HS-27A (cell line): Measurements from ENCODE around the gene CFAP77.

Experiments
- DNase-seq: peaks from one replicate; pipeline ENCODE4 v3.0.0-alpha.2; 2012; ENCODE audit warnings: low read depth, missing footprints

Gene CFAP77

DNA sequence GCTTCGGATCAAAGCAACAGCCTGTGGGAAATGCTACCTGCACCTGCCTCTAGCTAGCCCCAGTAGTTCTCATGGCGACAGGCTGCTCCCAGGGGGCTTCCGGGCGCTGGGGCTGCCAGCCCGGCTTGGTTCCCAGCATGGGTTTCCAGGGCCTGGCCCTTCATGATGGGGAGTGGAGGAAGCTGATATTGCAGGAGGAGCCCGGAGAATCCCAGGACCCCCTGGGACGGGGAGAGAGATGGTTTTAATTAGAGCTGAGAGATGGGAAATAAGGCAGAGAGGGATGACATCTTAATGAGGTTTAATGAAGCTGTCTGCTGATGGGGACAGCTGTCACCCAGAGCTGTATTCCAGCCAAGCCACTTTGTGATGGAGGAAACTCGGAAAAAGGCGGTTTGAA, 78.6 kb downstream of the CFAP77 start:
- DNase-seq, result no peak

DNA sequence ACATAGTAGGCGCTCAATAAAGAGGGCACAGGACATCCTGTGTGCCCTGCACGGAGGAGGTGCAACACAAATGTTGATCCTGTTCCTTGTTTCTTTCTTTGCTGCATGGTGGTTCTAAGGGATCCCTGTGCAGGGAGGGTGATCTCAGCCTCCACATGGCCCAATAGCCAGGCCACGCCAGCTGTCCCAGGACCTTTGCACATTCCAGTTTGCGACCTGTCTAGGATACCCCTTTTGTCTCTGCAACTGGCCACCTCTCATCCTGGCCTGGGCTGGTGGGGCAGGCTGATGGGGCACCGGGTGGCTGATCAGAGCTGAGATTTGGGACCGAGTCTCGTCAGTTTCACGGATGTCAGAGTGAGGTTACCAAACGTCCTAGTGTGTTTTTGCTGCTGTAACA, 79.5 kb downstream of the CFAP77 start:
- DNase-seq, result no peak

DNA sequence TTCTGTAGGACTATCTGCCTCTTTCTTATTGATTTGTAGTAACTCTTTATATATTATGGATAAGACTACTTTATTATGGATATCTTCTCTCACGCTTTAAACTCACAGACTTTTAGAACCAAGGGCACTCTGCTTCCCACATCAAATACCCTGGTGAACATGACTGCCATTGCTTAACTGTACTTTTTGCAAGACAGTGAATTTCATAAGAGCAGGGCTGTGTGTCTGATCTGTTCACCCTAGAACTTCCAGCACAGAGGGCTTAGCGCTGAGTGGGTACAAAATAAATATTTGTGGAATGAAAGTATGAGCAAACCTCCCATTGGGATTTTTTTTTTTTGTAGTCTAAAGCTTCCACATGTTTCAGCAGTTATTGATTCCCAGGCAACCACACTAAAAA, 84.8 kb downstream of the CFAP77 start:
- DNase-seq, result no peak

DNA sequence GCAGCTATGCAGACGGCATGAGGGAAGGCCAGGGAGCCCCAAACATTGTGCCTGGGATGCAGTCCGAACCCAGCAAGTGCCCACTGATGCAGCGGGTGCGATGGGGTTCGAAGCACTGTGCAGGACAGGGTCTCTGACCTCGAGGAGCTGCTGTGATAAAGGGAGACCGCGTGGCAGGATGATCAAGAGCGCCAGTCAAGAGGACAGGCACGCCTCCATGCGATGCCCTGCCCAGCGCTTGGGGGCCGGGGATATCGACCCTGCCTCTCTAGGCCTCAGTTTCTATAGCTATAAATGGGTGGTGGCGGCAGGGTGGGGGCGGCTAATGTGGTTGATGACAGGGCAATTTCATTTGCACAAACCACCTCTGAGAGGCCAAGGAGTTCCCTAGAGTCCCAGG, 87.7 kb downstream of the CFAP77 start:
- no peak for DNase-seq

DNA sequence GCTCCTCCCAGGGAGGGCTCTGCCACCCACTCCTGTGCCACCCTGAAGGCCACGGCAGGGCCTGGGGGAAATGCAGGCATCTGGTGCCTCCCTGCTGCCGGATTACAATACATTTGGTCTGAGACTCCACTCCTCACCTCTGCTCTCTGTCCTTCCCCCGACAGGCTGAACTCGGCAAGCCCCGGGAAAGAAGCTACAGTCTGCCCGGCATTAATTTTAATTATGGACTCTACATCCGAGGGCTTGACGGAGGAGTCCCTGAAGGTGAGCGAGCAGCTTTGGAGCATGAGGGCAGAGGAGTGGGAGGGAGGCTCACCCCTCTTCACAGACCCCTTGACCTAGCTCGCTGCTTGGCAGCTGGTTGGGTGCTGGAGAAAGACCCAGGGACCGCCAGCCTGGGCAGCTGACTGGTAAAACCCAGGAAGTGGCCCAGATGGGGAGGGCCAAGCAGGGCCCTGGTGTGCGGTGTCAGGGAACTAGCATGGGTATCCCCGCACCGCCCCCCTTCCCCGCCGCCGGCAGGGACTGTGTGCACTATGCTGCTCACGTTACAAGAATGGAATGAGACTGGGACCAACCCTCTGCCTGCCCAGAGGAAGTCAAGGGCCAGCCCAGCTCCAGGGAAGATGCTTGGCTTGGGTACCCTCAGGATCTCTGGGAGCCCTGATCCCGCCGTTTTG, 88.7 kb downstream of the CFAP77 start:
- DNase-seq, result no peak

DNA sequence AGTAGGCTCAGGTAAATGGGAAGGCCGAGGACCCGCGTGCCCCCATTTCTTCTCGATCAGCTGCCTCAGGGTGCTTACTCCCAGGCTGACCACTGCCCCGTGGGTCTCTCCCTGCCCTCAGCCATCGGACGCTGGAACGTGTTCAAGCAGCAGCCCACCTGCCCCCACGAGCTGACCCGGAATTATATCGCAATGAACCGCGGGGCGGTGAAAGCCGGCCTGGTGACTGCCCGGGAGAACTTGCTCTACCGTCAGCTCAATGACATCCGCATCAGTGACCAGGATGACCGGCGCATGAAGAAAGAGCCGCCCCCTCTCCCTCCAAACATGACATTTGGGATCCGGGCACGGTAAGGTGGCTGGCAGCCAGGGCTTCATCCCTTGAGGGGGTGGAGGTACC, 89.2 kb downstream of the CFAP77 start:
- no peak for DNase-seq

DNA sequence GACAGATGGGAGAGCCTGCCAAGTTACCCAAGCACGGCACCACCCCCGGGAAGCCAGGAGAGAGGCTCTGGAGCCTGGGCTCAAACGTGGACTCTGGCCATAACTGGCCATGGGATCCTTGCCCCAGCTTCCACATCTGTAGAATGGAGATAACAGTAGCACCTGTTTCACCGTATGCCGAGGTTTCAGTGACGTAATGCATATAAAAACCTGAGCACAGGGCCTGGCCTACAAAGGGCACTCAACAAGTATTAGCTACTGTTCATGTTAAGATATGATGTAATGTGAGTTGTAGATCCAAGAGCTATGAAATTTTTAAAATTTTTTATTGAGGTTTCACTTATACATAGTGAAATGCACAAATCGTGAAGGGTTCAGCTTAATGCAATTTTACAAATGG, 90.2 kb downstream of the CFAP77 start:
- no peak for DNase-seq

DNA sequence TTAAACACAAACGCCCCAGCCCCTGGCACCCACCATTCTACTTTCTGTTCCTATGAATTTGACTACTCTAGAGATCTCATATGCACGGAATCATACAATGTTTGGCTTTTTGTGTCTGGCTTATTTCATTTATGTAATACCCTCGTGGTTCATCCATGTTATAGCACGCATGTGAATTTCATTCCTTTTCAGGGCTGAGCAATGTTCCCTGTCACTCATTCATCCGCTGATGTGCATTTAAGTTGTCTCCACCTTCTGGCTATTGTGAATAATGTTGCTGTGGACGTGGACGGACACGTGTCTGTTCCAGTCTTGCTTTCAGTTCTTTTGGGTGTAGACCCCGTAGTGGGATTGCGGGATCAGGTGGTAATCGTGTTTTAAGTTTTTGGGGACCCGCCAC, 92.5 kb downstream of the CFAP77 start:
- DNase-seq, result no peak

DNA sequence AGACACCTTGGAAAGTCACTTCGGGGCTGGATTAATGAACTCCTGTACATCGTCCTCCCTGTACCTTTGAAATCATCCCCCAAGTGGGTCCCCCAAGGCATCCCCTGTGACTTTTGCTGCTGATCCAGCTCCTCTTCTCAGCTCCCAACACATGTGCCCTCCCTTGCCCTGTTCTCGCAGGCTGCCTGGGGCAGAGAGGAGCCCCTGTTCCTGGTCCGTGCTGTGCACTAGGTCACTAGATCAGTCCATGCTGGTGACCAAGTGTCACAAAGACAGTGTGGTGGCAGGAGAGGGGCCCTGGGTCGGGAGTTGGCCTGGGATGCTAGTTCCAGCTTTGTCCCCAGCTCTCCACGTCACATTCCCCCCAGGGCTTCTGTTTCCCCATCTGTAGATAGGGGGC, 93.1 kb downstream of the CFAP77 start:
- DNase-seq, result no peak

DNA sequence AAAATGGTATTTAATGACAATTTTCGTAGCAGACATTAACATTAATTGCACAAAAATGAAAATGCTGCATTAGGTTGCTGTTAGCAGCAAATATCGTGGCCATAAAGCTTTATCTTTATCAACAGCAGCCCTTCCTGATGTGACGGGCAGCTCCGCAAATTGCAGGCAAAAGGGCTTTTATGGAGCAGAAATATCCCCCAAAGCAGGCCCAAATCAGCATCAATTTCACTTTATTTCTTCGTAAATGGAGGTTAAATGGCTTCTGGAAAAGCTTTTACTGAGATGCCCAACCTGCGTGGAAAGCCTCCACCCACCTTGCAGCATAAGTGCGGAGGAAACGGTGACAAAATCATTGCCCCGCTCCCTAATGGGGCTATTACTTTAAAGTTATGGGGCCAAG, 94.5 kb downstream of the CFAP77 start:
- no peak for DNase-seq

DNA sequence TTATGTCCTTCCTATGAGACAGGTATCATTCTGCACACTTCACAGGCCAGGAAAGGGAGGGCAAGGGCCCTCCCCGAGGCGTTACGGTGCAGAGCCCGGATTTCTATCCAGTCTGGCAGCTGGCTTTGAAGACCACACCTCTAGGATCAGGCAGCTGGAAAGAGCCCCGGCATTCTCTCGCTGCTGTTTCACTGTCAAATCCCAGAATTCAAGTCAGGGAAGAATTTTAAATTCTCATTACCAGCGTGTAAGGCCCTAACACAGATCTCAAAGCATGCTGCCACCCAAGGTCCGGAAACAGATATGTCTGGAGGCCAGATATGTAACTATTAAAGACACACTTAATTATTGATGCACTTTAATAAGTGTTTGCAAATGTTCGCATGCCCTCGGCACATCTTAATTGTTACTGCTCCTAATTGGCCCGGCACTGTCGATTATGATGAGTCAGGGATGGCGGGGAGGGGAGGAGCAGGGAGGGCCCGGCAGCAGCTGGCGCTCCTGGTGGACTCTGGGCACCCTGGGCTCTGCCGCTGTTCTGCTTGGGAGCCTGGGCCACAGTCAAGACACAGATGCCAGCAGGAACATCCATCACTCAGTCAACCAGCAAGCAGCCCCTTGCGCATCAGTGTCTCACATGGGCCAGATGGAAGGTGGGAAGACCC, 96.1 kb downstream of the CFAP77 start:
- DNase-seq, result no peak

DNA sequence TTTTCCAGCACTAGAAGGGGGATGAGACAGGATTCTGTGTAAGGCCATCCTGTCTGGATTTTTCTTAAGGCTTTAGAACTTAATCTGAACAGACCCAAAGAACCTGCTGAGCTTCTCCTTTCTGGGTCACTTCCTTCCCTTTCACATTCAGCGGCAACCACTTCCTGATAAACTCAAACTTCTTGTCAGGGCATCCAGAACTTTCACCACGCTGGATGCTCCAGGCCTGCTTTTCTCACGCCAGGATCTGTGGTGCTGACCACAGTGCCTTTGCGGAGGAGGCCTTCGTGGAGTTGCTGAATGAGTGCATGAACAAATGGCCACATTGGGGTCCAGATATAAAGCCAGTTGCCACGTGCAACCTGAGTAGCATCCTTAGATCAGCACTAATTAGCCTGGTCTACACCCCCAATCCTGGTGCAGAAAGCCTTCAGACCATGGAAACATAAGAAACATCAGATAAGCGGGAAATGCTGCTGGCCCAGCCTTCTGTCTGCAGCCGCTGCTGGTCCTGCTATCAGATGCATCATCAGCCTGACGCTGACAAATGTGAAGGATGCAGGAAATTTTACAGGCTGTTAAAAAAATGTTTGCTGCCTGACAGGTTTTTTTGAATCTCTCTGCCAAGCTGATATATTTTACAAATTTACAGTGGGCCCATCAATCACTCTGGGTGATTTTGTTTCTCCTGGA, 97.1 kb downstream of the CFAP77 start:
- DNase-seq, result no peak

DNA sequence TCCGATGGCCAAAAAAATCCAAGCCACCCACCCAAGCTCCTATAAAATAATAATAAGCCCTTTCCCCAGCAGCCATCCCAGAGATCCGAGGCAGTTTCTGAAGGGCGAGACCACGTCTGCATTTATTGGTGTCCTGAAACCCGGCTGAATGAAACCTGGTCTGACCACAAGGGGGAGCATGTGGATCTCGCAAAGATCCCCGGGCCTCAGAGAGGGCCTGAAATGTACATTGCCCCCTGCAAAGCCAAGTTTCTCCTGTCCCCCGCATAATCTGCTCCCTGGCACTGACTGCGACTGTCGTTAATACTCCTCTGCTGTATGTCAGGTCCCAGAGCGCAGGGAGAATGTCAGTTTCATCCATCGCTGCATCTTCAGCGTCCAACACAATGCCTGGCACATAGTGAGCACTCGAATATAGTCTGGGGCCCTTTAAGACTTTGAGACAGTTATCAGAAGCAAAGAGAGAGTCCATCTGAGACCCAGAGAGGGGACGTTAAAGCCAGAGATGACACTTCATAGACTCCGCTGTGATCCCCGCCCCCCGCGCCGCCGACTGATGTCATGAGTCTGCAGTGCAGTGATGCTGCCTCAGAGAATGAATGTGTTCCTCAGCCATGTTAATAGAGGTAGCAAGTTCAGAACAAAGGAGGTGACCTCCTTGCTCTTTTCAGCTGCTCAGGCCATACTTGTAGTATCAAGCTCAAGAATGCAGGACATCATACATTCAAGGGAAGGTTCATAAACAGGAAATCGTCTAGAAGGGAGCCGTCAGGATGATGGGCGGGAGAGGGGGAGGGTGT, 97.9 kb downstream of the CFAP77 start:
- DNase-seq, result peak; percentile 9

DNA sequence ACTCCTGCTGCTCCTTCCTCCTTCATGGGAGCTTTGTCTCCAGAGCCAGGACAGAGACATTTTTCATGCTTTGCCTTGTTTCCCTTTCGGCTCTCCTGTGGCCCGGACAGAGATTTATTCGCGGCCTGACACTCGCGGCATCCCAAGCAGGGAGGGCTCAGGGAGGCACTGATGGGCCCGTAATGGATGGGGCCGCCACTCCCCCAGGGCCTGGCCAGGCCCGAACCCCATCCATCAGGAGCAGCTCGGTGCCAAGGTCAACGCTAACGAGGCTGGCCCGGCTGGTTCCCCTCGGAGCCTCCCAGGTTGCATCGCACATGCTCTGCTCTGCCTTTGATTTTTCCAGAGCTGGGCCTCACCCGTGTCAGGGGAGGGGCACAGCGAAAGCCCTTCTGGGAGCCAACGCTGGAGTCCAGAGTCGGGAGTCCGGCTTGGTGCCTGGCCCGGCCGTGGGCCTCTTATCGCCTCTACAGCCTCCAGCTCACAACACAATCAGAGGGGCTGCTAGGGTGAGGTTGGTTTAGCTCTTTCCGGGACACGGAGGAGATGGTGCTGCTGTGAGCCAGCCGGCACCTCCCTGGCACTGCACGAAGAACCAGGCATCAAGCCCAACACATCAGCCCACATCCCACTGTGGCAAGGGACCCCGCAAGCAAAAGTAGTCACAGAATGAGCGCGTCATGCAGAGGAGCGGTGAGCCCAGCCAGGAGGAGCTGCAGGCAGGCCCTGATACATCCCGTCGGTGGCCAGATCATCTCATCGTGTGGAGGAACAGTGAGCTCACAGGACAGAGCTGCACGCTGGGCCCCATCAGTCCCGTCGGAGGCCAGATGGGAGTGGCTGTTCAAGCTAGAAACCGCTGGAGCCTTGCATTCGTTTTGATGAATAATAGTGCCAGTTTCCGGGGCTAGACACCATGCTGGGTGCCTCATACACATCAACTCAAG, 100.2 kb downstream of the CFAP77 start:
- no peak for DNase-seq

DNA sequence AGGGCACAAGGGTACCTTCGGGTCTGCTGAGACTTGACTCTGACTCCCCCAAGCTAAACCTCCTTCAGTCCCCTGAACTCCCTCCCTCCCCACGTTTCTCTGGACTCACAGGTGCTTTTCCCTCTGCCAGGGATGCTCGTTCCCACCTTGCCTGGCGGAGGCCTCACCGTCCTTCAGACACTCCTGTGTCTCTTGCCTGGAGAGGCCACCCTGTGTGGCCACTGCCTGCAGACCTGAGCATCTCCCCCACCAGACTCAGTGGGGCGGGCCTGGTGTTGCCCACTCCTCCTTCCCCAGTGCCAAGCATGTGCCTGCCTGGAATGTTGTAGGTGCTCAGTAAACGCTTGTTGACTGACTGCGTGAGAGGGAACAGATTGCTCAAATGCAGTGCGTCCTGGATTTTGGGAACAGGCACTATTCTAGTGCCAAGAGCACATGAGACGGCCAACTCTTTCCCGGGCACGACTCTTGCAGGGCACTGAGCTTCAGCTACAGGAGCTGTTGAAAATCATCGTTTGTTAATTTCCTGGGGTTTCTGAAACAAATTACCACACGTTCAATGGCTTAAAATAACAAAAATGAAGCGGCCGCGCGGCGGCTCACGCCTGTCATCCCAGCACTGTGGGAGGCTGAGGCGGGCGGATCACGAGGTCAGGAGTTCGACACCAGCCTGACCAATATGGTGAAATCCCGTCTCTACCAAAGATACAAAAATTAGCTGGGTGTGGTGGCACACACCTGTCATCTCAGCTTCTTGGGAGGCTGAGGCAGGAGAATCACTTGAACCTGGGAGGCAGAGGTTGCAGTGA, 101.4 kb downstream of the CFAP77 start:
- DNase-seq, result no peak

DNA sequence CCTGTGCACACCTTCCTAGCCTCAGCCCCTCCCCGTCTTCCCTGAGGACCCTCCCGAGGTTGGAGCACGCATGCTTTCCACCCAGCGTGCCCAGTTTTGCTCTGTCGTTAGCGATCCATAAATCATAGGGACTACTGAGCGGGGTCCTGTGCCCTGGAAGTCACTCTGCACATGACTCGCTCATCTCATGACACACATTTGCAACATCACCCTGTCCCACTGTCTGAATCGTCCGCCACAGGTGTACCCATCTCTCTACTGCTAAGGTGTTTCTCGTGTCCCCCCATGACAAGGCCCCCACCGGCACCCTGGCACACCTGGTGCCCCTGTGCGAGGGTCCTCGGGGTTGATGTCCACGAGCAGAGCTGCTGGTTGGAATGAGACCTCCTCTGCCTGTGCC, 103.4 kb downstream of the CFAP77 start:
- no peak for DNase-seq

DNA sequence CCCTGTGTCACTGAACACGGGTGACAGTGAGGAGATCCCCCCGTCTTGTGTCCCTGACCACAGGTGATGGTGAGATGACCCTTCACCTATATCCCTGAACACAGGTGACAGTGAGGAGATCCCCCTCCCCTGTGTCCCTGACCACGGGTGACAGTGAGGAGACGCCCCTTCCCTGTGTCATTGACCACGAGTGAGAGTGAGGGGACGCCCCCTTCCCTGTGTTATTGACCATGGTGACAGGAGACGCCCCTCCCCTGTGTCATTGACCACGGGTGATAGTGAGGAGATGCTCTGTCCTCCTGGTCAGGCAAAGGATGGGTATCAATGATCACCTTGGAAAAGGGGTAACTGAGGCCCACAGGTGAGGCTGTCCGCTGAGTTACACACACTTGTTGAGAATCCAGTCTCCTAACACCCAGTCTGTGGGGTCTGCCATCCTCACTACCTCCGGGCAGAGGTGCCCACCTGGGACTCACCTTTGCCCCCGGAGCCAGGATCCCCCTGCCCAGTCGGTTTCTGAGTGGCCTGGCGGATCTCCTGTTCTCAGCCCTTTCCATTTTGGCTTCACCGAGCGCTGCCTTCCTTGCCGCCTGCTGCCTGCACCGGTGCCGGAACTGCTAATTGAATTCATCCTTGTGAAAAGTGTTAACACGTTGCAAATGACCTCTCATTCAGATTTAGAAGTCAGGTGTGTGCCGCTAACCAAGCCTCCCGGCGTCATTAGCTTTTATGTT, 104.2 kb downstream of the CFAP77 start:
- no peak for DNase-seq

DNA sequence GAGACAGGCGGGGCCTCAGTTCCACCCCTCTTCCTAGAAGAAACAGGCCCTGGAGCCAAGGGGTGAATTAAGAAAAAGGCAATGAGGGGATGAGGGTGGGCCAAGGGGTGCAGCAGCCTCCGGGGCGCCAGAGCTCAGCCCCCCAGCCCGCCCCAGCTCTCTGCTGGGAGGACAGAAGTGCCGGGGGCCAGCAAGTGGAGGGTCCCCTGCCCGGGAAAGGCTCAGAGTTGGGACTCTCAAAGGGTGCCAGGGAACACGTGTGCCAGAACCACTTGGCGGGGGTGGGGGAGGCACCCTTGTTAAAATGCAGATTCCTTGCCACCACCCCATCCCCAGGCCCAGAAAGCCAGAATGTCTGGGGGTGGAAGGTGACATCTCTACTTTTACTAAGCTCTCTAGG, 104.8 kb downstream of the CFAP77 start:
- DNase-seq, result no peak

DNA sequence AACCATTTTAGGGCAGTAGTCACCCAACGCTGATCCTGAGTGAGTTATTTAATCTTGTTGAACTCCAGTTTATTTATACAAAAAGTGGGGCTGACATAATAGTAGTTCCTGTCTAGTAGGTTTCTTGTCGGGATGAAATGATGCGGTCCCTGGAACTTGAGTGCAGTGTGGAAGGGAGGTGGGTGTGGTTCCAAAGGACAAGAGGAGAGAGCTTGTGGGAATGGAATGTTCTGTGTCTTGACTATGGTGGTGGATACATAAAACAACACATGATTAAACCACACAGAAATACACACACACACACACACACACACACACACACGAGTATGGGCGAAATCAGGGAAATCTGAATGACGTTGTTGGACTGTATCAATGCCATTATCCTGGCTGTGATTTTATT, 106.3 kb downstream of the CFAP77 start:
- DNase-seq, result no peak

DNA sequence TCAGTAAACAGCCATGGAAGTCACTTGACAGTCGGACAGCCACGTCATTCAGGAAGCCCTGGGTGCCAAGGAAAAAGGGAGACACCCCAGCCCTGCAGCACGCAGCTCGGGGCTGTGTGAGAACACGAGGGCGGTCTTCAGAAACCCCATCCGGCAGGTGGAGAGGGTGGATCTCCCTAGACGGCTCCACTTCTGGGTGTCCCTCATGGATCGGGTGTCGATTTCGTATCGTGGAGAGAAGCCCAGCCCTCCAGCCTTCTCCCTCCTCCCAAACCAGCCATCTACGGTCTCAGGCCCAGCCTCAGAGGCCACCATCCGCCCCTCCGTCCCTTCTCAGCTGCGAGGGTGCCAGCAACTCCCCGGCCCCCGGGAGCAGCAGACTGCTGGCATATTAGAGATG, 106.9 kb downstream of the CFAP77 start:
- no peak for DNase-seq
